Gastrocnemius medialis (tissue), 4 donors: ENCODE data around the gene WNT3.

ENCODE experiments used
- POLR2A ChIP-seq, 2 donors: fragments of 450-650 bp; IDR thresholded peaks; one replicate each; pipeline ENCODE4 v1.6.1; 2017; ENCODE audit warnings: antibody characterized with exemption in 2 of 2, mild to moderate bottlenecking in 2 of 2, moderate library complexity in 2 of 2
- TF ChIP-seq, protein P1 (sequence below), 5 experiments: fragments of 450-650 bp in 3 of 5; fragments of 200-600 bp in 2 of 5; sonication (generic) in 2 of 5; IDR thresholded peaks in 4 of 5; conservative IDR thresholded peaks in 1 of 5; 1 replicate in 4 of 5; 2 replicates in 1 of 5; pipeline ENCODE4 v1.5.1; 2016 to 2019; ENCODE audit warnings: antibody characterized with exemption in 5 of 5, mild to moderate bottlenecking in 3 of 5, moderate library complexity in 3 of 5

DNA sequence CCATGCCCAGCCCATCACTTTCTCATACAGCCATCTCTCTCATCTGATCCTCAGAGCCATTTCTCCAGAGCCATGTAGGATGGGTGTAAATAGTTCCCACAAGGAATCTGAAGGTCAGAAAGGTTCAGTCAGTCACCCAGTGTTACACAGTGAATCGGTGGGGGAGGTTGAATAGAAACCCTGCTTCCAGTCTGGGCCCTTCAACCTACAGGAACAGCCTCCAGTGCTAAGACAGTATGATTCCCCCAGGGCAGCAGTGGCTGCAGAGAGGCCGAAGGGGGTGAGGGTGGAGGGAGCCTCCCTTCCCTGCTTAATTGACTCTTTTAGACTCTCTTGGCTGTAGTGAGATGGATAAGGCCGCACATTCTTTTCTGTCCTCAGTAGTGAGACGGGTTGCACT lies 36.5 kb upstream of the WNT3 start:
- TF ChIP-seq, protein P1, sequence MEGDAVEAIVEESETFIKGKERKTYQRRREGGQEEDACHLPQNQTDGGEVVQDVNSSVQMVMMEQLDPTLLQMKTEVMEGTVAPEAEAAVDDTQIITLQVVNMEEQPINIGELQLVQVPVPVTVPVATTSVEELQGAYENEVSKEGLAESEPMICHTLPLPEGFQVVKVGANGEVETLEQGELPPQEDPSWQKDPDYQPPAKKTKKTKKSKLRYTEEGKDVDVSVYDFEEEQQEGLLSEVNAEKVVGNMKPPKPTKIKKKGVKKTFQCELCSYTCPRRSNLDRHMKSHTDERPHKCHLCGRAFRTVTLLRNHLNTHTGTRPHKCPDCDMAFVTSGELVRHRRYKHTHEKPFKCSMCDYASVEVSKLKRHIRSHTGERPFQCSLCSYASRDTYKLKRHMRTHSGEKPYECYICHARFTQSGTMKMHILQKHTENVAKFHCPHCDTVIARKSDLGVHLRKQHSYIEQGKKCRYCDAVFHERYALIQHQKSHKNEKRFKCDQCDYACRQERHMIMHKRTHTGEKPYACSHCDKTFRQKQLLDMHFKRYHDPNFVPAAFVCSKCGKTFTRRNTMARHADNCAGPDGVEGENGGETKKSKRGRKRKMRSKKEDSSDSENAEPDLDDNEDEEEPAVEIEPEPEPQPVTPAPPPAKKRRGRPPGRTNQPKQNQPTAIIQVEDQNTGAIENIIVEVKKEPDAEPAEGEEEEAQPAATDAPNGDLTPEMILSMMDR (IDR thresholded peaks at IDR 0.05 in 4 of 5, conservative IDR thresholded peaks at IDR 0.05 in 1 of 5): no peak
- no peak for TF ChIP-seq POLR2A (IDR thresholded peaks at IDR 0.05)
